Measurements from ENCODE around the gene MS4A13.

The MS4A13 gene

GRCh38 chr11:60544077-60544476 is 28.9 kb downstream of the MS4A13 start:
- no peak for TF ChIP-seq ZBTB8A (tag by site-specific recombination; IDR thresholded peaks at IDR 0.05)
- no peak for TF ChIP-seq GLI2 (tag by site-specific recombination; IDR thresholded peaks at IDR 0.05; ENCODE audit: borderline replicate concordance, low read depth)
- peak; percentile 36; the same call in 1 of the 2 replicates for TF ChIP-seq ATF2 (tag by site-specific recombination; IDR thresholded peaks at IDR 0.05; ENCODE audit: low read depth)
- TF ChIP-seq ZNF404 (tag by site-specific recombination; IDR thresholded peaks at IDR 0.05), result no peak
- TF ChIP-seq SCRT2 (tag by site-specific recombination; IDR thresholded peaks at IDR 0.05), result no peak
- TF ChIP-seq ZNF138 (tag by site-specific recombination; IDR thresholded peaks at IDR 0.05; ENCODE audit: borderline replicate concordance), result no peak
- TF ChIP-seq RBAK (tag by site-specific recombination; IDR thresholded peaks at IDR 0.05), result no peak
- no peak for TF ChIP-seq ZNF776 (tag by site-specific recombination; IDR thresholded peaks at IDR 0.05; ENCODE audit: borderline replicate concordance)
- H3K4me1 ChIP-seq (ENCODE audit: control insufficient read depth, insufficient read depth, low read length), result no peaks in the 10 kb centered on the region
- H3K4me3 ChIP-seq (ENCODE audit: low read depth, low read length), result no peak overlapping the region
- H3K9me3 ChIP-seq (ENCODE audit: control insufficient read depth, insufficient read depth, low read depth, low read length), result no peaks in the 10 kb centered on the region
- H3K36me3 ChIP-seq (ENCODE audit: control insufficient read depth in 2 of 2, insufficient read depth in 1 of 2, low read length in 2 of 2), result no peaks in the 10 kb centered on the region
- H3K27ac ChIP-seq (ENCODE audit: extremely low read depth, low read depth, low read length), result no peak overlapping the region
- ChIA-PET POLR2A (no interaction called here), CTCF (interaction anchor here (0.6 to 1.0 kb wide), 2 partner anchors 52 to 231 kb away, joined by 3 to 5 read pairs; no protein-coding TSS in a partner anchor)

DNA sequence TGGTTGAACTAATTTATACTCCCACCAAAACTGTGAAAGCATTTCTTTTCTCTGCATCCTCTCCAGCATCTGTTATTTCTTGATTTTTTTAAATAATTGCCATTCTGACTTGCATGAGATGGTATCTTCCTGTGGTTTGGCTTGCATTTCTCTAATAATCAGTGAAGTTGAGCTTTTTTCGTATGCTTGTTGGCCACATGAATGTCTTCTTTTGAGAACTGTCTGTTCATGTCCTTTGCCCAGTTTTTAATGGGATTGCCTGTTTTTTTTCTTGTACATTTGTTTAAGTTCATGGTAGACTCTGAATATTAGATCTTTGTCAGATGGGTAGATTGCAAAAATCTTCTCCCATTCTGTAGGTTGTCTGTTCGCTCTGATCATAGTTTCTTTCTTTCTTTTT is 46.1 kb downstream of the MS4A13 start:
- no peaks in the 10 kb centered on the region for H3K36me3 ChIP-seq (ENCODE audit: control insufficient read depth in 2 of 2, insufficient read depth in 1 of 2, low read length in 2 of 2)
- H3K27ac ChIP-seq (ENCODE audit: extremely low read depth, low read depth, low read length), result no peak overlapping the region
- TF ChIP-seq ZNF184 (tag by site-specific recombination; IDR thresholded peaks at IDR 0.05), result no peak
- no peak for TF ChIP-seq ZNF654 (tag by site-specific recombination; IDR thresholded peaks at IDR 0.05; ENCODE audit: low read depth)
- TF ChIP-seq KLF1 (tag by site-specific recombination; IDR thresholded peaks at IDR 0.05), result no peak
- TF ChIP-seq AEBP2 (tag by site-specific recombination; IDR thresholded peaks at IDR 0.05; ENCODE audit: borderline replicate concordance), result no peak
- TF ChIP-seq GLIS2 (tag by site-specific recombination; IDR thresholded peaks at IDR 0.05), result no peak
- TF ChIP-seq ZNF350 (tag by site-specific recombination; IDR thresholded peaks at IDR 0.05), result no peak
- no peak for TF ChIP-seq ZNF585B (tag by site-specific recombination; IDR thresholded peaks at IDR 0.05)
- TF ChIP-seq BCL11A (tag by site-specific recombination; IDR thresholded peaks at IDR 0.05; ENCODE audit: low read depth), result no peak
- no peak for TF ChIP-seq ZSCAN30 (tag by site-specific recombination; IDR thresholded peaks at IDR 0.05)
- TF ChIP-seq, protein P1, sequence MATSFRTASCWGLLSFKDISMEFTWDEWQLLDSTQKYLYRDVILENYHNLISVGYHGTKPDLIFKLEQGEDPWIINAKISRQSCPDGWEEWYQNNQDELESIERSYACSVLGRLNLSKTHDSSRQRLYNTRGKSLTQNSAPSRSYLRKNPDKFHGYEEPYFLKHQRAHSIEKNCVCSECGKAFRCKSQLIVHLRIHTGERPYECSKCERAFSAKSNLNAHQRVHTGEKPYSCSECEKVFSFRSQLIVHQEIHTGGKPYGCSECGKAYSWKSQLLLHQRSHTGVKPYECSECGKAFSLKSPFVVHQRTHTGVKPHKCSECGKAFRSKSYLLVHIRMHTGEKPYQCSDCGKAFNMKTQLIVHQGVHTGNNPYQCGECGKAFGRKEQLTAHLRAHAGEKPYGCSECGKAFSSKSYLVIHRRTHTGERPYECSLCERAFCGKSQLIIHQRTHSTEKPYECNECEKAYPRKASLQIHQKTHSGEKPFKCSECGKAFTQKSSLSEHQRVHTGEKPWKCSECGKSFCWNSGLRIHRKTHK (tag by site-specific recombination; IDR thresholded peaks at IDR 0.05), result no peak
- no peak for TF ChIP-seq FEZF1 (tag by site-specific recombination; IDR thresholded peaks at IDR 0.05)
- no peak for TF ChIP-seq ZNF274 (IDR thresholded peaks at IDR 0.05; ENCODE audit: low read length)
- no peak for TF ChIP-seq ZNF274 (tag by site-specific recombination; IDR thresholded peaks at IDR 0.05; ENCODE audit: borderline replicate concordance)
- TF ChIP-seq, protein P2, sequence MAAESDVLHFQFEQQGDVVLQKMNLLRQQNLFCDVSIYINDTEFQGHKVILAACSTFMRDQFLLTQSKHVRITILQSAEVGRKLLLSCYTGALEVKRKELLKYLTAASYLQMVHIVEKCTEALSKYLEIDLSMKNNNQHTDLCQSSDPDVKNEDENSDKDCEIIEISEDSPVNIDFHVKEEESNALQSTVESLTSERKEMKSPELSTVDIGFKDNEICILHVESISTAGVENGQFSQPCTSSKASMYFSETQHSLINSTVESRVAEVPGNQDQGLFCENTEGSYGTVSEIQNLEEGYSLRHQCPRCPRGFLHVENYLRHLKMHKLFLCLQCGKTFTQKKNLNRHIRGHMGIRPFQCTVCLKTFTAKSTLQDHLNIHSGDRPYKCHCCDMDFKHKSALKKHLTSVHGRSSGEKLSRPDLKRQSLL (tag by site-specific recombination; IDR thresholded peaks at IDR 0.05), result no peak
- TF ChIP-seq ZNF24 (tag by site-specific recombination; IDR thresholded peaks at IDR 0.05), result no peak
- TF ChIP-seq REST (tag by site-specific recombination; IDR thresholded peaks at IDR 0.05), result no peak
- no peaks in the 10 kb centered on the region for H3K4me1 ChIP-seq (ENCODE audit: control insufficient read depth, insufficient read depth, low read length)
- CTCF ChIA-PET, result interaction anchor here (0.7 to 1.1 kb wide), 2 partner anchors 293 to 296 kb away, joined by 3 read pairs; no protein-coding TSS in a partner anchor
- no peak overlapping the region for H3K4me3 ChIP-seq (ENCODE audit: low read depth, low read length)
- H3K9me3 ChIP-seq (ENCODE audit: control insufficient read depth, insufficient read depth, low read depth, low read length), result no peaks in the 10 kb centered on the region
- POLR2A ChIA-PET, result no interaction called here

Data from HEK293 (cell line).